ENCODE results near the gene ESRP2.

DNA sequence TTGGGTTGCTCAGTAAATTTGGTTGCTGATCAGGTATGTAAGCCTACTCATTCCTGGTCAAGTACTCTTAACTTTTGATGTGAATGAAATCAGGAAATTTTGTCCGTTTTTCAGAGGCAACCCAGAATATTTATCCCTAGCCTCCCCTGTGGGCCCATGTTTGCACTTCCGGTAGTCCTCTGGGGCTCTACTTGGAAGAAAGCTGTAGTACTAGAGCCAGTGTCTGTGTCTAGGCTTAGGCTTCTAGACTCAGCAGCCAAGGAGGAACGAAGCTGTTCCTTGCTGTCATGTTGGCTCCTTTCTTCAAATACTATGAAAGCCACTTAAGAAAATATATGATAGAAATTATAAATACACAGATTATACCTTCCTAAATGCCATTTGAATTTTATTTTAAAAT is 21.2 kb downstream of the ESRP2 start:
- TF ChIP-seq, protein P1, sequence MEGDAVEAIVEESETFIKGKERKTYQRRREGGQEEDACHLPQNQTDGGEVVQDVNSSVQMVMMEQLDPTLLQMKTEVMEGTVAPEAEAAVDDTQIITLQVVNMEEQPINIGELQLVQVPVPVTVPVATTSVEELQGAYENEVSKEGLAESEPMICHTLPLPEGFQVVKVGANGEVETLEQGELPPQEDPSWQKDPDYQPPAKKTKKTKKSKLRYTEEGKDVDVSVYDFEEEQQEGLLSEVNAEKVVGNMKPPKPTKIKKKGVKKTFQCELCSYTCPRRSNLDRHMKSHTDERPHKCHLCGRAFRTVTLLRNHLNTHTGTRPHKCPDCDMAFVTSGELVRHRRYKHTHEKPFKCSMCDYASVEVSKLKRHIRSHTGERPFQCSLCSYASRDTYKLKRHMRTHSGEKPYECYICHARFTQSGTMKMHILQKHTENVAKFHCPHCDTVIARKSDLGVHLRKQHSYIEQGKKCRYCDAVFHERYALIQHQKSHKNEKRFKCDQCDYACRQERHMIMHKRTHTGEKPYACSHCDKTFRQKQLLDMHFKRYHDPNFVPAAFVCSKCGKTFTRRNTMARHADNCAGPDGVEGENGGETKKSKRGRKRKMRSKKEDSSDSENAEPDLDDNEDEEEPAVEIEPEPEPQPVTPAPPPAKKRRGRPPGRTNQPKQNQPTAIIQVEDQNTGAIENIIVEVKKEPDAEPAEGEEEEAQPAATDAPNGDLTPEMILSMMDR (IDR thresholded peaks at IDR 0.05), result no peak
- no peak for TF ChIP-seq EP300 (IDR thresholded peaks at IDR 0.05; ENCODE audit: low read depth)
